ENCODE results near the gene FIG4.

GRCh38 chr6:109759098-109759955 lies 68.2 kb downstream of the FIG4 start:
- TF ChIP-seq CTCF (conservative IDR thresholded peaks at IDR 0.05; ENCODE audit: low read depth, low read length), result no peak
- no peak for TF ChIP-seq EZH2 (IDR thresholded peaks at IDR 0.05; ENCODE audit: low read length, unreplicated experiment)

Measured in PC-3 (cell line).